ENCODE data around the gene ZNF282.

- no peak for TF ChIP-seq POLR2A (IDR thresholded peaks at IDR 0.05; ENCODE audit: low read length)
- TF ChIP-seq GATA1 (IDR thresholded peaks at IDR 0.05; ENCODE audit: low read depth, low read length): no peak
These were observed 23.3 kb upstream of the ZNF282 start for GRCh38 chr7:149171892-149172533.
